HG02759 (cell line): Measurements from ENCODE around the gene POLL.
"Not testable (repeated sequence)": the region's sequence is repeated elsewhere in the genome, so short reads cannot be mapped to it uniquely, and the experiment has no call there.

ENCODE experiments used
- ATAC-seq: cut with Tn5 transposase; IDR thresholded peaks from one replicate; pipeline ENCODE4 v1.9.1; 2021; ENCODE audit warnings: mild to moderate bottlenecking, moderate library complexity; ENCODE audit not compliant: unreplicated experiment

POLL gene

GRCh38 chr10:101611096-101611905 is 23.2 kb upstream of the POLL start:
- ATAC-seq = no peak

- no peak for ATAC-seq
Observed at GRCh38 chr10:101609481-101609880, 21.4 kb upstream of the POLL start.

GRCh38 chr10:101607124-101607523 is 19.1 kb upstream of the POLL start:
- ATAC-seq = no peak

- no peak for ATAC-seq
Observed at GRCh38 chr10:101602761-101603398, 14.8 kb upstream of the POLL start.

GRCh38 chr10:101601541-101601940 is 13.5 kb upstream of the POLL start:
- no peak for ATAC-seq

GRCh38 chr10:101597091-101597900 is 9.2 kb upstream of the POLL start:
- ATAC-seq = no peak

GRCh38 chr10:101595591-101596433 is 7.8 kb upstream of the POLL start:
- no peak for ATAC-seq

- ATAC-seq = not testable (repeated sequence)
Observed at GRCh38 chr10:101593331-101593730, 5.3 kb upstream of the POLL start.

GRCh38 chr10:101588879-101589278 is 822 bp upstream of the POLL start:
- no peak for ATAC-seq

- no peak for ATAC-seq
Observed at GRCh38 chr10:101585841-101586240, 2.2 kb downstream of the POLL start.

GRCh38 chr10:101580486-101581399 is 7.3 kb downstream of the POLL start:
- ATAC-seq = no peak

- ATAC-seq = no peak
Observed at GRCh38 chr10:101579516-101579870, 8.6 kb downstream of the POLL start.

GRCh38 chr10:101578803-101579515 is 9.1 kb downstream of the POLL start:
- ATAC-seq = no peak

- ATAC-seq = no peak
Observed at GRCh38 chr10:101578192-101578591, 9.9 kb downstream of the POLL start.

- no peak for ATAC-seq
Observed at GRCh38 chr10:101577121-101577871, 10.8 kb downstream of the POLL start.

GRCh38 chr10:101576211-101576863 is 11.7 kb downstream of the POLL start:
- ATAC-seq = no peak

- ATAC-seq = no peak
Observed at GRCh38 chr10:101575580-101576210, 12.4 kb downstream of the POLL start.
